GM18907 (cell line): Measurements from ENCODE around the gene PTTG1IP.

Experiments
- ATAC-seq: cut with Tn5 transposase; IDR thresholded peaks from one replicate; pipeline ENCODE4 v1.9.1; 2021; ENCODE audit warnings: mild to moderate bottlenecking, moderate library complexity; ENCODE audit not compliant: unreplicated experiment

The PTTG1IP gene

DNA sequence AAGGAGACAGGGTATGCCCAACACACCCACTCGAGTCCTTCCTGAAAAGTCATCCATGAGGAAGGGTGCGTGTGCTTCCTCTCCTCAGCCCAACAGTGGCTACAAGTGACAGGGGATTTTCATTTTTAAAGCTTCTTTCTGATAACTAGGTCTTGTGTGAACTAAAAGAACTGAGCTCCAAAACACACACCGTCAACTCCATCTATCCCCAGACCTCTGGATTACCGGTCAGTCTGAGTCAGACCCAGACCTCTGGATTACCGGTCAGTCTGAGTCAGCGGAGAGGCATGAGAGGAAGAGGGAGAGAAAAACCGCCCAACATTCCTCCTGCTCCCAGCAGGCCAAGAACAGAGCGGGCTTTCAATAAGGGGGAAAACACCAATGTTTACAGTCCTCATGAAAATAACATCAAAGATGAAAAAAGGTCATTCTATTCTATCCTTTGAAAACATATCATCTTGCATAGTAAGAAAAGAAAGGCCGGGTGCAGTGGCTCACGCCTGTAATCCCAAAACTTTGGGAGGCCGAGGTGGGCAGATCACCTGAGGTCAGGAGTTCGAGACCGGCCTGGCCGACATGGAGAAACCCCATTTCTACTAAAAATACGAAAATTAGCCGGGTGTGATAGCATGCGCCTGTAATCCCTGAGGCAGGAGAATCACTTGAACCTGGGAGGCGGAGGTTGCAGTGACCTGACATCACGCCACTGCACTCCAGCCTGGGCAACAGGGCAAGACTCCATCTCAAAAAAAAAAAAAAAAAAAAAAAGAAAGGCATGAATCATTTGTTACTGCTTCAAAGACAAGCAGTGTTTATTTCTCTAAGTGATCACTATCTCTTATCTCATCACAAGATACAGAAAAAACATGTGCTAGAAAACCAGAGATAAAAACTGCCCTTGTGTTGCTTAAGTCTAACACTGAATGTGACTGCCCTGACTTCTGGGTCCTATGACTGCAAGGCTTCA is 3.4 kb downstream of the PTTG1IP start:
- no peak for ATAC-seq

DNA sequence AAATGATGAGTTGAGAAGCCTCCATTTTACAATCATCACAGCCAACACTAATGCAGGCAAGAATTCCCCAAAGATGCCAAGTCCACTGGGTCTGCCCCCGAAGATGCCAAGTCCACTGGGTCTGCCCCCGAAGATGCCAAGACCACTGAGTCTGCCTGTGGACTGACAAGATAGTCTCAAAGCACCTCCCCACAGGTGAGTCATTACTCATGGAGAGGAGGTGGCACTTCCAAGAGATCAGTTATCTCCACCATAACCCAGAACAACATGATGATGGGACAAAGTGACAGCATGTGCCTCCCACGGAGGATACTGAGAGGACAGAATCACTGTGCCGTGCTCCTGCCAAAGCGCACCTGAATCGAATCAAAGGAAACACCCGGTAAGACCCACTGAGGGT is 4.8 kb downstream of the PTTG1IP start:
- no peak for ATAC-seq

DNA sequence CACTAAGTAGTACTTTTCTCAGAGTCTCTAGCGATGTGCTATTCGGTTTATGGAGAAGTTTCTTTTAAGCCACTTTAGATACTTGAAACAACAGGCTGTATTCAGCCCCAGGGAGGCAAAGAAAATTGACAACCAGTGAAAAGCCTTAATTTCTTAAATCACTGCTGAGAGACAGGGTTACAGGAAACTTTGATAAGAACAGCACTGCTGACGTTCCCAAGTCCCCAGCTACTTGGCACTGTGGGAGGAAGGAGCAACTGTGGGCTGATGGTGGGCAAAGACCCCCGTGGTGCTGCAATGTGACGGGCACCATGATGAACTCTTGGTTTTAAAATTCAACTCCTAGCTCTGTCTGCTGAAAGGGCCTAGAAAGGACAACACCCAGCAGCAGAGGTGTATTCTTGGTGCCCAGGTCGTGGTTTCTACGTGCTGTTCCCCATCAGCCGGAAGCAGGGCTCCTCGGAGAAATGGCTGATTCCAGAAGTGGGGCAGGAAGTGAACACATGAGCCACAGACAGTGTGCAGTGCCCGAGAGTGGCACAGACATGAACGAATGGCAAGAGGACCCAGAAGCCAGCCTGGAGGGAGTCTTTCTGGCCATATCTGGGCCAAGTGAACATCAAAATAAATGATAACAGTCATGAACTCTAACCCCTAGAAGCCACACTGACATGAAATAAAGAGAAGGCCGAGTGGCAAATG is 5.3 kb downstream of the PTTG1IP start:
- no peak for ATAC-seq

DNA sequence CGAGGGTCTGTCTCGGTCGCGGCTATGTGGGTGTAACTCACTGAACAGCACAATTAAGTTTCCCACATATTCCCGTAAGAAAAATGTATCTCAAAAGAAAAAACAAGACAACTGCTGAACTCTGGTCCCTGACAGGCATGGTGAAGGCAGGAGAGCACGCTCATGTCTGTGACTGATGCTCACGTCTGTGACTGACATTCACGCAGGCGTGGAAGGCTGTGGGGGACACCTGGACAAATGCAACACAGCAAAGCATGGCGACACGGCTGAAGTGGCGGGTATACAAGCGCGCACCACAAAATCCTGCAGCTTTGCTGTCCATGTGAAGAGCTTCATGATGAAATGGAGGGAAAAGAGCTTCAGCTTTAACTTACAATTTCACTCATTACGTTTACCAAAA is 6.0 kb downstream of the PTTG1IP start:
- no peak for ATAC-seq

DNA sequence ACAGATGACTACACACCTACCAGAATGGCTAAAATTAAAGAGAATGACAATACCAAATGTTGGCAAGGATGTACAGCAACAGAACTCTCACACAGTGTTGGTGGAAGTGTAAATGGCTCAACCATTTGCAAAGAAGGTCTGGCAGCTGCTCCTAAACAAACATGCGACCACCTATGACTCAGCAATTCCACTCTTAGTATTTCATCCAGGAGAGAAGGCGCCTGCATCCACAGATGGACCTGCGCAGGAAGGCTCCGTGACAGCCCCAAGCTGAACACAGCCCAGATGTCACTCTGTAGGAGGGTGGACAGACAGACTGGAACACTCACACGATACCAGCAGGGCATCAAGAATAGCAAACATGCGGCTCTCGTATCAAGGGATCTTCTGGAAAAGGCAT is 6.7 kb downstream of the PTTG1IP start:
- ATAC-seq, result no peak

DNA sequence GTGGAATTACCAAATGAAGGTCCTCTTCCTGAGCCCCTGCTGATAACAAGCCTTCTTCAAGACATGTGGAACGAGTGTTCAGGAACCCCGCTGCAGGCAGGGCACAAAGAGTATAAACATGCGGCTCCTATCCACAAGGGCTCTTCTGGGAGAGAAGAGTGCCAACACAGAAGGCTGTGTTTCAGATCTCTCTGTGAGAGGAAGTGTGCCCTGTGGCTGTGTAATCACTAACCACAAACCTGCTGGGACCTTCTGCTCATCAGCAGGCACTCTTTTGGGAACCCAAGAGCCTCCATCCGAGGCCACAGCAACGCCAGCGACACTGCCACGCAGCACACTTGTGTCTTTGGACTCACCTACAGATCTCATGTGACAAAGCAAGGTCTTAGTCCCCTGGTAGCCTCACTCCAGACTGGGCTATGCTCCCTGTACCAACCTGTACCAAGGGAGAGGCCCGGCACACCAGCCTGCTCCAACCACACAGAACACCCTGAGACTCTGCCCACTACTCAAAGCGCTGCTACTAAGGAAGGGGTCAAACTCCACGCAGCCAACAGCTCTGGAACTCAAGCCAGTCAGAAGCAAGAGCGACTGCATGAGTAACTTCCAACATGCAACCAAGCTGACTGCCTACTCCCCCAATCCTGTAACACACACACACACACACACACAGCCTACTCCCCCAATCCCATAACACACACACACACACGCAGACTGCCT is 7.8 kb downstream of the PTTG1IP start:
- peak; percentile 73 for ATAC-seq

DNA sequence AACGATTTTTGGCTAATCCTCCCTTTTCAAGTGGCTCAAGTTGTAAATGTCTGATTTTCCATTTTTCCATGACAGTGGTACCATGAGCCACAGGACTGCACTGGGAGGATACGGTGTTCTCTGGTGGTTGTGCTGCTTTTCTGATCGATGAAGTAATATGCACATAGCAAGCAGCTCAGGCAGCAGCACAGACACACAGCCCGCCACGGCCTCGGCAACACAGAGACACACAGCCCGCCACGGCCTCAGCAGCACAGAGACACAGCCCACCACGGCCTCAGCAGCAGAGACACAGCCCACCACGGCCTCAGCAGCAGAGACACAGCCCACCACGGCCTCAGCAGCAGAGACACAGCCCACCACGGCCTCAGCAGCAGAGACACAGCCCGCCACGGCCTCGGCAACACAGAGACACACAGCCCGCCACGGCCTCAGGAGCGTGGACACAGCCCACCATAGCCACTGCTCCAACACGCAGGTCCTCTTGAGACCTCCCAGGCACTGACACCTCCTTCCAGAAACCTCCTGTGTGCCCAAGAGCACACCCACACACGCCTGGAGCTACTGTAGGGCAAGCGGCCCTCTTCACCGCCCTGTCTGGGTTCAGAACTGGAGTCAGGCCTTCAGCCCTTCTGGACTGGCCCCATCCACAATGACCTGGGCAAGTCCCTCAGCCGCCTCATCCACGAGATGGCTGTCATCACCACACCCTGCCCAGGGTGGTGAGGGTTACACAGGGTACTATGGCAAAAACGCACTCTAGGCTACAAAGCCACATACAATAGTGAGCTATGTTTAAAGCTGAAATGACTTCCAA is 10.4 kb downstream of the PTTG1IP start:
- ATAC-seq, result no peak

DNA sequence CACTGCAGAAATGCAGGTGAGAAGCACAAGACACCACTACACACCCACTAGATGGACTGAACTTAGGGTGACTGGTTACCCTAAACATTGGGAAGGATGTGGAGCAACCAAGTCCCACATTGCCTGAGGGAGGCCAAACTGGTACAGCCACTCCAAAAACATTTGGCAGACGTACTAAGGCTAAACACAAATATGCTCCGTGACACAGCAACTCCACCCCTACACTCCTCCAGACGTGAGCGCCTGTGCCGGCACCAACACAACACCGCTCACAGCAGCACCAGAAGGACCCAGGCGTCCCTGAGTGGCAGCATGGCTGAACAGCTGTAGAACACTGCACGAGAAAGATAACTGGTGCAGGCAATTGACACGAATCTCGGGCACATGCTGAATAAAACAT is 14.7 kb downstream of the PTTG1IP start:
- no peak for ATAC-seq

DNA sequence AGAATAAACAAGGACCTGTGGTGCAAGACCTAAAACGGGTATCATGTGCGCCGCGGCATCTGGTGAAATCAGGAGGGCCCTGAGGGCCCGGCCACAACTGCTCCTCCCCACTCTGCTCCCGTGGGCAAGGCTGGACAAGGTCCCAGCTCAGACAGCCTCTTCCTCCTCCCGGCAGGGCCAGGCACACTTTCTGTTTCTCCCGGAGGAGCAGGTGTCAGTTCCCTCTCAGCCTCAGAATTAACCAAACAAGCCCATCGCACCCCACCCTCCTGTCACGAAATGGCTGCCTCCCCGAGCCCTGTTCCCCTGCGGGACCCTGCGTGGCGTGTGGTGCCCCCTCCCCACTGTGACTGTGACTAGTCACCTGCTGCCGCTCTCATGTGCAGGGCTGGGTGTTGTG is 15.2 kb downstream of the PTTG1IP start:
- ATAC-seq, result no peak

DNA sequence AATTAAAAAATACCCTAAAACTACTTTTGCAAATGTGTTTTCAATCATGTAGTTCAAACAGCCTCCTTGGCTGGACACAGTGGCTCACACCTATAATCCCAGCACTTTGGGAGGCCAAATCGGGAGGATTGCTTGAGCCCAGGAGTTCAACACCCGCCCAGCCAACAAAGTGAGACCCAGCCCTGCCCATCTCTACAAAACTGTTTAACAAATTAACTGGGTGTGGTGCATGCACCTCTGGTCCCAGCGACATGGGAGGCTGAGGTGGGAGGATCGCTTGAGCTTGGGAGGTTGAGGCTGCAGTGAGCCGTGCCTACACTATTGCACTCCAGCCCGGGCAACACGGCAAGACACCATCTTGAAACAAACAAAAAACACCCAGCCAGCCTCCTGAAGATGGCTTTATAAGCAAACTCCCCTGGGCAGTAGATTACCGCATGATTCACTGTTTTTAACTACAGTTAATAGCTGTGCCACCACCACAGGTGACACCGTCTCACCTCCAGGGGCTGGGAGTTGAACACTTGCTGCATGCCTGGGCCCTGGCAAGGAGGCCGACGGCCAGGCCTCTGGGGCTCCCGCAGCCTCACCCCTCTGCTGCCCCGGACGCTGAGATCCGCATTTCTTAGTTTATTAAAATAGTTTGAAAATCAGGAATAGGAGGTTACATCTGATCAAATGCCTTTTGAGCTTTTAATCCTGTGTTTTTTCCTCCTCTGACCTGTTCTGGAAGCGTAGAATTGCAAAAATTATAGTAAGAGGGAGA is 16.2 kb downstream of the PTTG1IP start:
- ATAC-seq, result no peak

DNA sequence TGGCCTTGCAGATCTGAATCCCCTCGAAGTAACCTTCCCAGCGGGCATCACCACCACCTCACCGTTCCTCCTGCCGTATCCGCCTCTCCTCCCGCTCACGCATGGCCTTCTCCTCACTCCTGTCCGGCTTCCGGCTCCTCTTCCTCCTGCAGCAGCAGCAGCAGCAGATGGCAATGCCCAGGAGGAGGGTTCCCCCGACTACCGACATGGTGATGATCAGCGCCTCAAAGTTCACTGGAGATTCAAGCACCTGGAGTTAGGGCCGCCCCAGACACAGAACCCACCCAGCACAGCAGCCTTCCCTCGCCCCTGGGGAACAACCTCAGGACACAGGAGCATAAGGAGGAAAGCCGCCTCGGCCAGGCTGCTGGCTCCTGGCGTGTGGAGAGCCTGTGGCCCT is 17.4 kb downstream of the PTTG1IP start:
- ATAC-seq, result no peak

DNA sequence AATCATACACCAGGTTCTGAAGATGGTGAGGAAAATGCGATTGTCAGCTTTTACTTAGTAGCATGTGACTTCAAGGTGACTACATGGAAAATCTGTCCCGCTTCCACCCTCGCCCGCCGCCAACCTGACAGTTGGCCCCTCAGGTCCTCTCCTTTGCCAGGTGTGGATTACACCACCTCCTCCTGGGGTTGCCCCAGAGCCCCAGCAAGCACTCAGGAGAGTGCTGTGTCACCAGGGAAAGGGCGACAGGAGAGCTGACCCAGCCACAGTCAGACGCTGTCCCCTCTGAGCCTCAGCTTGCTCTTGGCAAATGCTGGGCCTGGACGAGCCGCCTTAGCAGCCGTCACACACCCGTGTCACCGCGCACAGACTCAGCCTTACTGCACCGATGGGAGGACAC is 17.9 kb downstream of the PTTG1IP start:
- no peak for ATAC-seq

DNA sequence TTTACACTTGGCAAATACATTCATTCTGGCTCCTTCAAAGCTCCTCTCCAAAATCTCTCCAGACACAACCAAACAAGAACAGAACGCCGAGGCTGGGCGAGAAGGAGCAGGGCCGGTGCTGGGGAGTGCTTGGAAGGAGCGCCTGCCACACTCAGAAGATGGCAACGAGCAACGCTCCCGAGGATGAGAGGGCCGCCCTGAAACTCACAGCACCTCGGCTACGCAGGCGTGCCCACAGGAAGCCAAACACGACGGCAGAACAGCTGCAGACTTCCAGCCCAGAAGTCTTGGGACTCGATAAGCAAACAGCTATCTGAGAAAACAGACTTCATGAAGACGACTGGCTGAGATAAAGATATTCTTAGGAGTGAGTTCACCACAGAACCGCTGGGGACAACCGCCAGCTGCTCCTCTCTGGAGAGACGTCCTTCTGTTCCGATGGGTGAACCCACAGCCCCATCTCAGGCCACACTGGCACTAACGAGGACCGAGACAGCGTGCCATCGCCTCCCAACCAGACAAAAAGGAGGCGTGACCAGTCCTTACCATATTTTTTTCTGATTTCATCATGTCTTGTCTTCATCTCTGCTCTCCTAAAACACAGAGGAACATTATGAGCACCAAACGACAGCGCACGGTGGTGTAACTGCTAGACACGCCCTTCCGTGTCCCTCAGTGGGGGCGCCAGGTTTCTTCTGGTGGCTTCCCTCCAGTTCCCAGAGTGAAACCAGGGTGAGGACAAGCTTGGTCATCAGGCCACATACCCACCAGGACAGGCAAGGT is 18.6 kb downstream of the PTTG1IP start:
- no peak for ATAC-seq

DNA sequence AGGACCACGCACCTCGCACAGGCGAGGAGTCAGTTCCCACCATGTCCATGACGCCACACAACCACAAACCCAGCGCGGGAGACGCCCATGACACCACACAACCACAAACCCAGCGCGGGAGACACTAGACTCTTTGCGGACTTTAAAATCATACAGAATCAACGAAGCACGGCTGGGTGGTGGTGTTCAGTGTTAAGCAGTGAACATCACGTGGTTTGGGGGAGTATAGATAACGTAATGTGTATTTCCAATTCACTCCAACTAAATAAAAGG is 19.2 kb downstream of the PTTG1IP start:
- ATAC-seq, result no peak

DNA sequence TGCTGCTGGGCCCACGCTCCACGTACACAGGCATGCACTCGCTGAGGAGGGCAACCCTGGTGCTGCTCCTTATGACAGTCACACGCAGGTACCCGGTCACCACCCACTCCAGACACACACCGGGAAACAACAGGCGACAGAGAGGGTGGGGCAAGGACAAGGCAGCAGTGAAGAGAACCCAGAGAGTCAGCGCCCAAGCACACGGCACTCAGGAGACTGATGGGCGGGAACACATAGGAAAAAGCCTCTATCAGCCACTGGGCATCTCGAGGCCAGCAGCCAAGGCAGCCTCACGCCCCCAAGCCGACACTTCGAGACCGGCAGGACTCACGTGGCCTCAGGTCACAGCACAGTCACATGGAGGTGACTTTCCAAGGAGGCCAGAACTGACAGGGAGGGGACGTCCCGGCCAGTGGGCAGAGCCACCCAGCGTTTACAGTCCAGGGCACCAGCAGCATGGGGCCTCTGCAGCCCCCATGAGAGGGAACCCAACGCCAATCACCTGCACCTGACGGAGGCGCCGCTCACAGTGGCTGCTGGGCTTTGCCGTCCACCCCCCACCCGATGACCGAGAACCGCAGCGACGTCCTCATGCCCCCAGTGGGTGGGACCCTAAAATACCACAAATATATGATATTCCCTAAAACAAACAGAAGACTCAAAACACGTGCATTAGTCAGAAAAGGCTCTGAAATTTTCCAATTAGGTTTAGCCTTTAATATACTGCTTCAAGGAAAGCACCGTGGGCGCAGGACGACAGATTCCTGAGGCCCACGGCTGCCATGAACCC is 19.7 kb downstream of the PTTG1IP start:
- ATAC-seq, result no peak

DNA sequence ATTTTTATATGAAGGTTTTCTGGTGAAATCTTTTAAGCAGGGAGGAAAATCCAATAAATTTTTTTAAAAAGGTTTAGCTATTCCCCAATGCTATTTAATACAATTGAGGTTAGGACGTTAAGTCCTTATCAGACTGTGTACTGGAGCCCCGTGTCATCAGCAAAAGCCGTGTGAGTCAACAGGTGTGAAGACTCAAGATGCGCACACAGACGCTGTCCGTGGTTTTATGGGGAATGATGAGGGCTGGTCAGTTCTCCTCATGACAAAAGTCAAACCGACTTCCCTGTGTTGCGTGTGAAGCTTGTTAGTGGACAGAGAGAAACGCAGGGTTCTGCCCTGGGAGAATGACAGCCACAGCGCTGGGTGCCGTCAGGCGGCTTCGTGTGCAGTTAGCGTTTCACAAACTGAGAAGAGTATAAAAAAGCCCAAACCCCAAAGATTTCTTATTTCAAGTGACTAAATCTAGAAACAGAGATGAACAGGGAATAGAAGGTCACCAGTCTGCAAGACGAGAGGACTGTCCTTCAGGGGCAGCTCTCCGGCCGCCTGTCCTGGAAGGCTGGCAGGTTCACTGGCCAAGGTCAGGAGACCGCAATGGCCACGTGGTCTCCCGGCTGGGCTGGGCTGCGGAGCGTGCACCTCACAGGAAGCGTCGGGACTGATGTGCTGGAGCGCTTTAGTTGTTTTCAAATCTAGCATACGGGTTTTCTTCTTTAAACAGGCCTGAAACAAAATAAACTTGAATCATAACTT is 22.4 kb downstream of the PTTG1IP start:
- ATAC-seq, result no peak

DNA sequence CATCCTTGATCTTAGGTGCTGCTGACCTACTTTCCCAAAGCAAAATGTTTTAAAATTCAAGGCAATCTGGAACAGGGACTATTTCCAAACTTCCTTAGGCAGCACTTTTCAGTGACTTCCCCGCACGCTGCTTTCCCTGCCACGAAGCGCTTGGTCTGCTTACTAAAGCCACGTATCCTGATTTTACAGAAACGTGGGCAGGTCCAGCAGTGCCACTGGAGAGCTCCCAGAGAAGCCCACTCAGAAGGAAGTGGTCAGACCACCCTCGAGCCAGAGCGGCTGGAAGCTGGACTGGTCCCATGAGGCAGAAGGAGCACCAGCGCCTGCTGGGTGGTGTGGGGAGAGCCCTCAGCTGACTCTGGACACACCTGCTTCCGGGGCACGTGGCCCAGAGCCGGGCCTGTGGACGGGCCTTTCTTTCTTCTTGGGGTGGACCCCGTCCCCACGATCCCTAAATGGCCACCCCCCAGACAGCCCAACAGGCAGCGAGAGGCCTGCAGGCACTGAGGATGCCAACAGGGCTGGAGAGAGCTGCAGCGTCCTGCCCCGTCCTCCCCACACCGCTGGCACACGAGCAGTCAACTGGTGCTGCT is 23.2 kb downstream of the PTTG1IP start:
- ATAC-seq, result no peak
